Duodenal mucosa (tissue), 2 donors: ENCODE measurements around the gene UBB.

ENCODE experiments used
- H3K27ac ChIP-seq: one replicate; pipeline ENCODE4 v1.7.0; 2013; ENCODE audit warnings: low read depth, low read length
- H3K27me3 ChIP-seq, 2 donors: one replicate each; pipeline ENCODE4 v1.7.0; 2013; ENCODE audit warnings: low read length in 2 of 2, control low read depth in 1 of 2; ENCODE audit not compliant: insufficient read depth in 2 of 2, control insufficient read depth in 1 of 2
- H3K36me3 ChIP-seq, 2 donors: one replicate each; pipeline ENCODE4 v1.7.0; 2013; ENCODE audit warnings: low read length in 2 of 2, control low read depth in 1 of 2; ENCODE audit not compliant: insufficient read depth in 2 of 2, control insufficient read depth in 1 of 2
- H3K4me1 ChIP-seq, 2 donors: one replicate each; pipeline ENCODE4 v1.7.0; 2013; ENCODE audit warnings: low read length in 2 of 2, control low read depth in 1 of 2; ENCODE audit not compliant: insufficient read depth in 2 of 2, control insufficient read depth in 1 of 2
- H3K4me3 ChIP-seq, 2 donors: one replicate each; pipeline ENCODE4 v1.7.0; 2013; ENCODE audit warnings: low read length in 2 of 2, low read depth in 1 of 2
- H3K9ac ChIP-seq, 2 donors: one replicate each; pipeline ENCODE4 v1.7.0; 2013; ENCODE audit warnings: low read length in 2 of 2, low read depth in 1 of 2
- H3K9me3 ChIP-seq, 2 donors: one replicate each; pipeline ENCODE4 v1.7.0; 2013; ENCODE audit warnings: low read length in 2 of 2, control low read depth in 1 of 2; ENCODE audit not compliant: control insufficient read depth in 1 of 2

Gene UBB

DNA sequence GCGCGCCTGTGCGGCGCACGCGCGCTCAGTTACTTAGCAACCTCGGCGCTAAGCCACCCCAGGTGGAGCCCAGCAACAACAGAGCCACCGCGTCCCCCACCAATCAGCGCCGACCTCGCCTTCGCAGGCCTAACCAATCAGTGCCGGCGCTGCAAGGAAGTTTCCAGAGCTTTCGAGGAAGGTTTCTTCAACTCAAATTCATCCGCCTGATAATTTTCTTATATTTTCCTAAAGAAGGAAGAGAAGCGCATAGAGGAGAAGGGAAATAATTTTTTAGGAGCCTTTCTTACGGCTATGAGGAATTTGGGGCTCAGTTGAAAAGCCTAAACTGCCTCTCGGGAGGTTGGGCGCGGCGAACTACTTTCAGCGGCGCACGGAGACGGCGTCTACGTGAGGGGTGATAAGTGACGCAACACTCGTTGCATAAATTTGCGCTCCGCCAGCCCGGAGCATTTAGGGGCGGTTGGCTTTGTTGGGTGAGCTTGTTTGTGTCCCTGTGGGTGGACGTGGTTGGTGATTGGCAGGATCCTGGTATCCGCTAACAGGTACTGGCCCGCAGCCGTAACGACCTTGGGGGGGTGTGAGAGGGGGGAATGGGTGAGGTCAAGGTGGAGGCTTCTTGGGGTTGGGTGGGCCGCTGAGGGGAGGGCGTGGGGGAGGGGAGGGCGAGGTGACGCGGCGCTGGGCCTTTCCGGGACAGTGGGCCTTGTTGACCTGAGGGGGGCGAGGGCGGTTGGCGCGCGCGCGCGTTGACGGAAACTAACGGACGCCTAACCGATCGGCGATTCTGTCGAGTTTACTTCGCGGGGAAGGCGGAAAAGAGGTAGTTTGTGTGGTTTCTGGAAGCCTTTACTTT is at the start of gene UBB:
Gene UBB (plus strand): TSS at position 452 of the 856 bp plus-strand sequence. CDS start 817 bp downstream, outside the sequence.
- H3K27ac ChIP-seq, result peak within 1 kb of the TSS; percentile 92
- H3K4me3 ChIP-seq, result peak within 1 kb of the TSS; percentile 84 to 96
- peak within 1 kb of the TSS; percentile 94 to 97 for H3K9ac ChIP-seq
- H3K27me3 ChIP-seq, result no peaks in the 10 kb centered on the region
- H3K9me3 ChIP-seq, result no peaks in the 10 kb centered on the region
- peaks cover 6 to 20% of the 10 kb centered on the region in 2 donors for H3K36me3 ChIP-seq
- peaks cover 6 to 27% of the 10 kb centered on the region in 2 donors for H3K4me1 ChIP-seq

DNA sequence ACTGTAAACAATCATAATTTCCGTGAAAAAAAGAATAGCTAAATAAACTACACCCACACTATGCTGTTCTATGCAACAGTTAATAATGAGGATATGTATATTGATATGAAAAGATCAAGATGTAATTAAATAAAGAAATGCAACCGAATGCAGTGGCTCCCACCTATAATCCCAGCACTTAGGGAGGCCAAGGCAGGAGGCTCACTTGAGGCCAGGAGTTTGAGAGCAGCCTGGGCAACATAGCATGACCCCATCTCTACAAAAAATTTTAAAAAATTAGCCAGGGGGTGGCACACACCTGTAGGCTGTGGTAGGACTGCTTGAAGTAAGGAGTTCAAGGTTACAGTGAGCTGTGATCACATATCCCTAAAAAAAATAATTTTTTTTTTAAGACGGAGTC is 42.5 kb upstream of the UBB start:
- Histone ChIP-seq H3K27me3 (no peaks in the 10 kb centered on the region), H3K27ac (no peak overlapping the region), H3K4me1 (no peaks in the 10 kb centered on the region), H3K4me3 (no peak overlapping the region), H3K9ac (no peak overlapping the region), H3K36me3 (peaks cover 8 to 14% of the 10 kb centered on the region in 2 donors), H3K9me3 (no peaks in the 10 kb centered on the region)

GRCh38 chr17:16339402-16339801 is 41.5 kb upstream of the UBB start:
- Histone ChIP-seq H3K27ac (no peak overlapping the region), H3K9me3 (no peaks in the 10 kb centered on the region), H3K4me1 (no peaks in the 10 kb centered on the region), H3K36me3 (peaks cover 17 to 20% of the 10 kb centered on the region in 2 donors), H3K9ac (no peak overlapping the region), H3K4me3 (no peak overlapping the region), H3K27me3 (no peaks in the 10 kb centered on the region)

DNA sequence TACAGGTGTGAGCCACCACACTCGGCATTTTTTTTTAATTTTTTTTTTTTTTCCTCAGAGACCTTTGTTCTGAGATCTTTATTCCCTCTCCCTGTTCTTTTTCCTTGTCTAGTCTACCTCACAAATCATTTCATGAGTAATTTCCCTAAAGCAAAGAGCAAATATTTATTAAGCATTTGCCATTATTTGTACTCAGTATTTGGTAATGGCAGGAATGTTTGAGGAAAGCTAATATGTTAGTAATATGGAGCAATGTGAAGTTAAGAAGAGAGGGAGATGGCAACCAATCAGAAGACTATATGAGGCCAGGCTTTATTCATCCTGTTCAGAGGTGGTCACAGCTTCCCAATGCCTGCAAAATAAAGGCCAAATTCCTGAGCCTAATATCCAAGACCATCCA is 40.9 kb upstream of the UBB start:
- Histone ChIP-seq H3K4me1 (no peaks in the 10 kb centered on the region), H3K9me3 (no peaks in the 10 kb centered on the region), H3K4me3 (no peak overlapping the region), H3K27me3 (no peaks in the 10 kb centered on the region), H3K27ac (no peak overlapping the region), H3K9ac (no peak overlapping the region), H3K36me3 (peaks cover 18 to 21% of the 10 kb centered on the region in 2 donors)

GRCh38 chr17:16342979-16343378 is 37.9 kb upstream of the UBB start:
- no peak overlapping the region for H3K9ac ChIP-seq
- H3K9me3 ChIP-seq, result no peaks in the 10 kb centered on the region
- H3K27me3 ChIP-seq, result no peaks in the 10 kb centered on the region
- H3K36me3 ChIP-seq, result peaks cover 18 to 42% of the 10 kb centered on the region in 2 donors
- H3K4me1 ChIP-seq, result no peaks in the 10 kb centered on the region
- no peak overlapping the region for H3K27ac ChIP-seq
- no peak overlapping the region for H3K4me3 ChIP-seq

DNA sequence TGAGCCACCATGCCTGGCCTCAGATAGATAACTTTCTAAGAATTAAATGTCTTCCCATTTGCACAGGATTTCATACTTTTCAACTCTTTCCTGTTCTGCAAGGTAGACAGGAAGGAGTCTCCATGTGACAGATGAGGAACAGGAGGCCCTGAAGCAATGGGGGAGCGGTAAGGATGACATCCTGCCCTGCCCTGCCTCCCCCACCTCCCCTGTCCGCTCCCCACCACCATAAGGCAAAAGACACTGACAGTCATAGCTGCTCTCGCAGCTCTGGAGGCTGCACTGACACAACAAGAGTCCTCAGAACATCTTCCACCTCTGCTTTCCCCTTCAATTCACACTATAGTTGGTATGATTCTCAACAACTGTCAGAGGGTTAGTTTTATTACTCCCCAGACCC is 37.3 kb upstream of the UBB start:
- no peaks in the 10 kb centered on the region for H3K9me3 ChIP-seq
- no peaks in the 10 kb centered on the region for H3K4me1 ChIP-seq
- no peak overlapping the region for H3K4me3 ChIP-seq
- no peak overlapping the region for H3K27ac ChIP-seq
- no peaks in the 10 kb centered on the region for H3K27me3 ChIP-seq
- no peak overlapping the region for H3K9ac ChIP-seq
- peaks cover 23 to 46% of the 10 kb centered on the region in 2 donors for H3K36me3 ChIP-seq

- Histone ChIP-seq H3K27me3 (no peaks in the 10 kb centered on the region), H3K9ac (no peak overlapping the region), H3K4me3 (no peak overlapping the region), H3K9me3 (no peaks in the 10 kb centered on the region), H3K36me3 (peaks cover 33 to 56% of the 10 kb centered on the region in 2 donors), H3K4me1 (no peaks in the 10 kb centered on the region), H3K27ac (no peak overlapping the region)
Observed at GRCh38 chr17:16345565-16345964, 35.3 kb upstream of the UBB start.

DNA sequence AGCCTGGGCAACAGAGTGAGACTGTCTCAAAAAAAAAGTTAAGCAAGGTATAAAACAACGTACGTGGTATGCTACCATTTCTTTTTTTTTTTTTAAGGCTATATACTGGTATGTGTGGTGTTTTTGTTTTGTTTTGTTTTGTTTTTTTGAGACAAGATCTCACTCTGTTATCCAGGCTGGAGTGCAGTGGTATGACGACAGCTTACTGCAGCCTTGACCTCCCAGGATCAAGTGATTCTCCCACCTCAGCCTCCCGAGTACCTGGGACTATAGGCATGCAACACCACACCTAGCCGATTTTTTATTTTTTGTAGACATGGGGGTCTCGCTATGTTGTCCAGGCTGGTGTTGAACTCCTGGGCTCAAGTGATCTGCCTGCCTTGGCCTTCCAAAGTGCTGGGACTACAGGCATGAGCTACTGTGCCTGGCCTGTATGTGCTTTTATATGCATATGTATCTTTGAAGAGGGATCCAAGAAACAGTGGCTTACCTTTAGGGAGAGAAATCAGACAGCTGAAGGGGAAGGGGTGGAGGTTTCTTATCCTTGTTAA is 34.1 kb upstream of the UBB start:
- Histone ChIP-seq H3K27me3 (no peaks in the 10 kb centered on the region), H3K27ac (no peak overlapping the region), H3K9me3 (no peaks in the 10 kb centered on the region), H3K4me1 (no peaks in the 10 kb centered on the region), H3K9ac (no peak overlapping the region), H3K4me3 (no peak overlapping the region), H3K36me3 (peaks cover 33 to 56% of the 10 kb centered on the region in 2 donors)

DNA sequence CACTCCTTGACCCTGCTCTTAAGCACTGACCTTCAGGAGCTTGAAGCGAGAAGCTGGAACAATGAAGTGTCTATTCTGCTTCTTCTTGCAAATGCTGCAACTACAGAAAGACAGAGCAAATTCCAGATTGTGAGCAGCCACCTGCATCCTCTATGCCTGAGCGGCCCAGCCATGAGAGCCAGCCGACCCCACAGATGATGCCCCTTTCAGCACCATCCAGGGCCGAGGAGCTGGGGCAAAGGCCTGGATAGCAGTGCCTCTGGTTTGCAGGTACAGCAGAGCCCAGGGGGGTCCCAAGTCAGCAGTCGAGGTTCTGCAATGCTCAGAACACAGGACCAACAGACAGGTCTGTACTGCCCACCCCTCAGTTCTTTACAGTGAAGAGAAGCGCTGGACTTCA is 32.3 kb upstream of the UBB start:
- Histone ChIP-seq H3K27me3 (no peaks in the 10 kb centered on the region), H3K9me3 (no peaks in the 10 kb centered on the region)

GRCh38 chr17:16349431-16349830 is 31.5 kb upstream of the UBB start:
- Histone ChIP-seq H3K4me1 (no peaks in the 10 kb centered on the region), H3K27me3 (no peaks in the 10 kb centered on the region), H3K27ac (no peak overlapping the region), H3K4me3 (no peak overlapping the region), H3K9ac (no peak overlapping the region), H3K36me3 (peaks cover 16 to 35% of the 10 kb centered on the region in 2 donors), H3K9me3 (no peaks in the 10 kb centered on the region)

More for the DNA sequence above, 32.3 kb upstream of the UBB start:
- no peak overlapping the region for H3K27ac ChIP-seq
- no peak overlapping the region for H3K4me3 ChIP-seq
- no peaks in the 10 kb centered on the region for H3K4me1 ChIP-seq
- H3K9ac ChIP-seq, result no peak overlapping the region
- peaks cover 24 to 41% of the 10 kb centered on the region in 2 donors for H3K36me3 ChIP-seq
